ENCODE measurements around the gene MLST8.

- TF ChIP-seq CTCF (IDR thresholded peaks at IDR 0.05; ENCODE audit: borderline replicate concordance, extremely low read depth, low read length, poor library complexity, severe bottlenecking) (no peak), EZH2 (IDR thresholded peaks at IDR 0.05; ENCODE audit: borderline replicate concordance, low read depth, low read length, severe bottlenecking) (no peak)
Observed at GRCh38 chr16:2246301-2246885, 41.1 kb downstream of the MLST8 start.

Data from DND-41 (cell line).